HepG2 (cell line): ENCODE measurements around the gene GDE1.

Experiments
- AHDC1 ChIP-seq: sonication (generic); formaldehyde crosslinking; IDR thresholded peaks from 2 replicates; pipeline ENCODE4 v1.5.1; 2020; ENCODE audit warnings: mild to moderate bottlenecking, missing genetic modification reagents, borderline replicate concordance
- DDIT3 ChIP-seq: sonication (generic); formaldehyde crosslinking; IDR thresholded peaks from 2 replicates; pipeline ENCODE4 v1.4.0; 2020; ENCODE audit warnings: mild to moderate bottlenecking, missing genetic modification reagents
- DPF2 ChIP-seq: sonication (generic); formaldehyde crosslinking; IDR thresholded peaks from 2 replicates; pipeline ENCODE4 v1.4.0; 2020; ENCODE audit warnings: mild to moderate bottlenecking, low read depth, missing genetic modification reagents, borderline replicate concordance
- ELF1 ChIP-seq: sonication (generic); formaldehyde crosslinking; IDR thresholded peaks from 2 replicates; pipeline ENCODE4 v1.4.0; 2020; ENCODE audit warnings: missing genetic modification reagents
- MAFK ChIP-seq, 2 experiments: IDR thresholded peaks in 1 of 2; conservative IDR thresholded peaks in 1 of 2; 2 replicates each; pipeline ENCODE4 v1.6.1; 2011; ENCODE audit warnings: improper control_type of control experiment in 2 of 2, low read length in 2 of 2
- NR2F6 ChIP-seq, 2 experiments: IDR thresholded peaks; 2 replicates each; pipeline ENCODE4 v1.6.1; 2016; ENCODE audit warnings: antibody characterized with exemption in 1 of 2, mild to moderate bottlenecking in 1 of 2
- RBFOX2 ChIP-seq: fragments of 200-400 bp; formaldehyde crosslinking; IDR thresholded peaks from 2 replicates; pipeline ENCODE4 v1.6.1; 2017; ENCODE audit warnings: low read depth, mild to moderate bottlenecking, low read length
- YEATS4 ChIP-seq: sonication (generic); formaldehyde crosslinking; IDR thresholded peaks from 2 replicates; pipeline ENCODE4 v1.4.0; 2020; ENCODE audit warnings: missing genetic modification reagents, borderline replicate concordance
- ZNF12 ChIP-seq: sonication (generic); formaldehyde crosslinking; IDR thresholded peaks from 2 replicates; pipeline ENCODE4 v1.5.0; 2020; ENCODE audit warnings: missing genetic modification reagents
- ZNF317 ChIP-seq: sonication (generic); formaldehyde crosslinking; IDR thresholded peaks from 2 replicates; pipeline ENCODE4 v1.5.0; 2020; ENCODE audit warnings: mild to moderate bottlenecking, missing genetic modification reagents
- ZNF530 ChIP-seq: sonication (generic); formaldehyde crosslinking; IDR thresholded peaks from 2 replicates; pipeline ENCODE4 v1.5.0; 2020; ENCODE audit warnings: low read depth, mild to moderate bottlenecking, missing genetic modification reagents

- TF ChIP-seq ZNF317 (CRISPR knock-in tag): no peak
- TF ChIP-seq DPF2: no peak
- no peak for TF ChIP-seq YEATS4
- no peak for TF ChIP-seq MAFK (conservative IDR thresholded peaks at IDR 0.05 in 1 of 2, IDR thresholded peaks at IDR 0.05 in 1 of 2; ENCODE audit: low read length in 2 of 2)
- TF ChIP-seq RBFOX2: no peak
- no peak for TF ChIP-seq AHDC1 (CRISPR knock-in tag)
- TF ChIP-seq ZNF530: no peak
- TF ChIP-seq NR2F6 (IDR thresholded peaks at IDR 0.05): no peak
- no peak for TF ChIP-seq NR2F6 (CRISPR knock-in tag; IDR thresholded peaks at IDR 0.05)
- no peak for TF ChIP-seq ELF1 (CRISPR knock-in tag)
- no peak for TF ChIP-seq DDIT3 (CRISPR knock-in tag)
- TF ChIP-seq ZNF12 (CRISPR knock-in tag): no peak
Observed at GRCh38 chr16:19560078-19560477, 38.2 kb upstream of the GDE1 start.
